ENCODE data around the gene CAMTA2. TPM values are rescaled to one million over a fixed set of nuclear protein-coding genes. Genes with fewer than 3 reads are reported as not detected.

The CAMTA2 gene
- polyA plus RNA-seq, 2 of the 4 experiments (the other 2 are of a cell fraction) = 12.4 to 30.3 TPM

DNA sequence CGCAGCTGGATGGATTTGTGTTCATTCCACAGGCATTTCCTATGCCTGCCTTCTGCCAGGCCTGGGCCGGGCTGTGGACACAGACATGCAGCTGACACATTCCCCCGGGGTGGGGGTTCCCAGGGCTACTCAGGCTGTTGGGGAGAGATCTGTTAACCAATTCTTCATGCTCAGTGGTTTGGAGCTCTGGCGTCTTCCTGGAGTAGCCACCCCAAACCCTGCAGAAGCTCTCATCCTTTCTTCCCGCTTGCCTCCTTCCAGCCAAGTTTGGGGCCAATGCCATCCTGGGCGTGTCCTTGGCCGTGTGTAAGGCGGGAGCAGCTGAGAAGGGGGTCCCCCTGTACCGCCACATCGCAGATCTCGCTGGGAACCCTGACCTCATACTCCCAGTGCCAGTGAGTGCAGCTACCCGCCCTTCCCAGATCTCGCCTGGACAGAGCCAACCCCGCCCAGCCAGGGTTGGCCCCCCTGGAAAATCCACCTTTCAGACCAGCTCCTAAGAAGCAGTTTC, 34.0 kb downstream of the CAMTA2 start:
- POLR2A ChIA-PET = interaction anchor here (4.4 kb wide), 1 partner anchor 12 kb away, joined by 78 read pairs; the partner anchor contains the start of gene SPAG7
- Histone ChIP-seq H3K9me3 (no peaks in the 10 kb centered on the region), H3K27ac (peak overlapping the region in 1 of 2 experiments; percentile 11; a peak in 2 of 6 replicates), H3K4me3 (no peak overlapping the region), H3K4me1 (peaks cover 27% of the 10 kb centered on the region), H3K4me2 (no peak overlapping the region)
- ATAC-seq (no peak), FAIRE-seq (no peak), DNase-seq (ENCODE audit: low read depth in 1 of 2, low spot score in 1 of 2) (no peak)
- CTCF ChIA-PET = interaction anchor here (1.1 to 7.1 kb wide), 5 partner anchors 12 to 44 kb away, joined by 4 to 63 read pairs (median 6); partner anchors contain the start of genes RNF167, SLC25A11 and SPAG7
- 93% methylated on average over 14 of the region's 14 CpGs for WGBS (ENCODE audit: missing lambda C conversion rate)
- TF ChIP-seq BHLHE40 (IDR thresholded peaks at IDR 0.05; ENCODE audit: low read depth, low read length) (no peak), NFE2L2 (conservative IDR thresholded peaks at IDR 0.05; ENCODE audit: low read length) (no peak), CBX2 (IDR thresholded peaks at IDR 0.05; ENCODE audit: borderline replicate concordance, low read depth) (no peak), ZNF302 (CRISPR knock-in tag; IDR thresholded peaks at IDR 0.05) (no peak), CHD4 (IDR thresholded peaks at IDR 0.05; ENCODE audit: borderline replicate concordance) (no peak), JUN (IDR thresholded peaks at IDR 0.05) (no peak), FOSB (CRISPR knock-in tag; IDR thresholded peaks at IDR 0.05) (no peak)
- TF ChIP-seq, protein P1, sequence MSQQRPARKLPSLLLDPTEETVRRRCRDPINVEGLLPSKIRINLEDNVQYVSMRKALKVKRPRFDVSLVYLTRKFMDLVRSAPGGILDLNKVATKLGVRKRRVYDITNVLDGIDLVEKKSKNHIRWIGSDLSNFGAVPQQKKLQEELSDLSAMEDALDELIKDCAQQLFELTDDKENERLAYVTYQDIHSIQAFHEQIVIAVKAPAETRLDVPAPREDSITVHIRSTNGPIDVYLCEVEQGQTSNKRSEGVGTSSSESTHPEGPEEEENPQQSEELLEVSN (IDR thresholded peaks at IDR 0.05; ENCODE audit: borderline replicate concordance, low read depth) = no peak

DNA sequence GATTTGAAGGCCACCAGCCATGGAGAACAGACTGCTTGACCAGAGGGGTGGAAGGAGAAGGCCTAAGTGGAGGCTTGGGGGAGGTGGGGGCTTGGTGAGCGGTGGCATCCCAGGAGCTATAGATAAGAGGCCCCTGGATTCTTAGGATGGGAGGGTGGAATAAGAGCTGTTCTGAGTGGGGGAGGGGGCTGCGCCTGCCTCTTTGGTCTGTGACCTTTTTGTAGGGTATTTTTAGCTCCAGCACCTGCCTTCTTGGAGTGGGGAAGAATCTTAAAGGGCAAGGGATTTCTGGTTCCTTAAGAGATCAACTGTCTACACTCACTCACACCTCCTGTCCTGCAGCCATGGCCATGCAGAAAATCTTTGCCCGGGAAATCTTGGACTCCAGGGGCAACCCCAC, 36.0 kb downstream of the CAMTA2 start:
- WGBS (ENCODE audit: missing lambda C conversion rate) = 71% methylated on average over 3 of the region's 3 CpGs
- peak overlapping the region; percentile 98 for H3K4me3 ChIP-seq
- FAIRE-seq = no peak

DNA sequence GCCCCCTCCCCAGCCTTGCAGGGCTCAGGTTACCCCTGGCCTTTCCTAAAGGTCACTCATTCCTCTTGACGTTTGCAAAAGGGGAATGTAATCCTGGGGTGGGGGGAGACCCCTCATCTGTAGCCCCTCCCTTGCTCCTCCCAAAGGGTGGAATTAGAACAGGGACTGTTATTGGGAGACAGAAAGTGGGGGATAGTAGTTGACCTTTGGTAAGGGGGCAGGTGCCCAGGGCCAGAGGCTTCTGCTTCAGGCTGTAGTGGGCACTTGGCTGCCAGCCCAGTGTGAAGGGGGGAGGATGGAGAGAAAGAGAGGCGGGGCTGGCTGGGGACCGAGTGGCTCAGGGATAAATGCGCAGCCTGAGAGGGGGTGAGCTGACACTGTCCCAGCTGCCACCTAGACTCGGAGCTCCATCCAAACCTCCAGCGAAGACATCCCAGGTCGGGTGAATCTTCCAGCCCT, 36.7 kb downstream of the CAMTA2 start, which contains the start of gene ENO3:
ENO3 (plus strand) TSS at position 374 of the 459 bp plus-strand sequence. CDS start 711 bp downstream, outside the sequence.
- Histone ChIP-seq H3K9me3 (no peaks in the 10 kb centered on the region), H3K27ac (peak within 1 kb of the TSS; percentile 99), H3K4me1 (peaks cover 35% of the 10 kb centered on the region), H3K4me2 (peak within 1 kb of the TSS; percentile 99), H3K4me3 (peak within 1 kb of the TSS; percentile 98)
- TF ChIP-seq POLR2A (IDR thresholded peaks at IDR 0.05; ENCODE audit: low read length) (peak; percentile 69), CEBPB (IDR thresholded peaks at IDR 0.05) (peak in 1 of 2 experiments; percentile 7; a peak in 1 of 4 replicates), EP300 (IDR thresholded peaks at IDR 0.05) (0 out of 5 replicates have a peak, but pooled peaks of 1 of the 2 experiments have one; percentile 11)
- TF ChIP-seq, protein P2, sequence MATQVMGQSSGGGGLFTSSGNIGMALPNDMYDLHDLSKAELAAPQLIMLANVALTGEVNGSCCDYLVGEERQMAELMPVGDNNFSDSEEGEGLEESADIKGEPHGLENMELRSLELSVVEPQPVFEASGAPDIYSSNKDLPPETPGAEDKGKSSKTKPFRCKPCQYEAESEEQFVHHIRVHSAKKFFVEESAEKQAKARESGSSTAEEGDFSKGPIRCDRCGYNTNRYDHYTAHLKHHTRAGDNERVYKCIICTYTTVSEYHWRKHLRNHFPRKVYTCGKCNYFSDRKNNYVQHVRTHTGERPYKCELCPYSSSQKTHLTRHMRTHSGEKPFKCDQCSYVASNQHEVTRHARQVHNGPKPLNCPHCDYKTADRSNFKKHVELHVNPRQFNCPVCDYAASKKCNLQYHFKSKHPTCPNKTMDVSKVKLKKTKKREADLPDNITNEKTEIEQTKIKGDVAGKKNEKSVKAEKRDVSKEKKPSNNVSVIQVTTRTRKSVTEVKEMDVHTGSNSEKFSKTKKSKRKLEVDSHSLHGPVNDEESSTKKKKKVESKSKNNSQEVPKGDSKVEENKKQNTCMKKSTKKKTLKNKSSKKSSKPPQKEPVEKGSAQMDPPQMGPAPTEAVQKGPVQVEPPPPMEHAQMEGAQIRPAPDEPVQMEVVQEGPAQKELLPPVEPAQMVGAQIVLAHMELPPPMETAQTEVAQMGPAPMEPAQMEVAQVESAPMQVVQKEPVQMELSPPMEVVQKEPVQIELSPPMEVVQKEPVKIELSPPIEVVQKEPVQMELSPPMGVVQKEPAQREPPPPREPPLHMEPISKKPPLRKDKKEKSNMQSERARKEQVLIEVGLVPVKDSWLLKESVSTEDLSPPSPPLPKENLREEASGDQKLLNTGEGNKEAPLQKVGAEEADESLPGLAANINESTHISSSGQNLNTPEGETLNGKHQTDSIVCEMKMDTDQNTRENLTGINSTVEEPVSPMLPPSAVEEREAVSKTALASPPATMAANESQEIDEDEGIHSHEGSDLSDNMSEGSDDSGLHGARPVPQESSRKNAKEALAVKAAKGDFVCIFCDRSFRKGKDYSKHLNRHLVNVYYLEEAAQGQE (IDR thresholded peaks at IDR 0.05) = no peak
- TF ChIP-seq, protein P3, sequence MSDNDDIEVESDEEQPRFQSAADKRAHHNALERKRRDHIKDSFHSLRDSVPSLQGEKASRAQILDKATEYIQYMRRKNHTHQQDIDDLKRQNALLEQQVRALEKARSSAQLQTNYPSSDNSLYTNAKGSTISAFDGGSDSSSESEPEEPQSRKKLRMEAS (IDR thresholded peaks at IDR 0.05) = peak; percentile 57
- ChIA-PET POLR2A (interaction anchor here (4.4 to 4.9 kb wide), 2 partner anchors 11 to 15 kb away, joined by 68 to 78 read pairs; partner anchors contain the start of genes RNF167, SLC25A11 and SPAG7), CTCF (interaction anchor here (1.1 to 7.1 kb wide), 6 partner anchors 14 to 42 kb away, joined by 4 to 63 read pairs (median 7); partner anchors contain the start of genes CAMTA2 and SPAG7)
- 11% methylated on average over 7 of the region's 7 CpGs for WGBS (ENCODE audit: missing lambda C conversion rate)
- DNase-seq (ENCODE audit: low read depth in 1 of 2, low spot score in 1 of 2) (peak in 1 of 2 experiments; percentile 40), ATAC-seq (no peak), FAIRE-seq (no peak)

More for the DNA sequence above, 36.0 kb downstream of the CAMTA2 start:
- H3K4me1 ChIP-seq = peaks cover 28% of the 10 kb centered on the region
- DNase-seq (ENCODE audit: low read depth in 1 of 2, low spot score in 1 of 2) (no peak), ATAC-seq (no peak)
- CTCF ChIA-PET = interaction anchor here (1.1 to 7.1 kb wide), 7 partner anchors 14 to 110 kb away, joined by 4 to 63 read pairs (median 7); partner anchors contain the start of genes CAMTA2 and SPAG7
- POLR2A ChIA-PET = interaction anchor here (1.0 to 4.9 kb wide), 3 partner anchors 12 to 19 kb away, joined by 3 to 78 read pairs (median 68); partner anchors contain the start of genes RNF167, SLC25A11 and SPAG7
- TF ChIP-seq KDM5A (IDR thresholded peaks at IDR 0.05) (no peak), JUNB (IDR thresholded peaks at IDR 0.05) (no peak), CBX2 (IDR thresholded peaks at IDR 0.05; ENCODE audit: borderline replicate concordance, low read depth) (no peak), FOSL2 (IDR thresholded peaks at IDR 0.05) (no peak), FOSL2 (CRISPR knock-in tag; IDR thresholded peaks at IDR 0.05) (no peak), ZC3H11A (IDR thresholded peaks at IDR 0.05) (no peak), MAZ (IDR thresholded peaks at IDR 0.05; ENCODE audit: borderline replicate concordance, low read depth, low read length) (no peak), CBX8 (IDR thresholded peaks at IDR 0.05) (no peak)
- TF ChIP-seq, protein P4, sequence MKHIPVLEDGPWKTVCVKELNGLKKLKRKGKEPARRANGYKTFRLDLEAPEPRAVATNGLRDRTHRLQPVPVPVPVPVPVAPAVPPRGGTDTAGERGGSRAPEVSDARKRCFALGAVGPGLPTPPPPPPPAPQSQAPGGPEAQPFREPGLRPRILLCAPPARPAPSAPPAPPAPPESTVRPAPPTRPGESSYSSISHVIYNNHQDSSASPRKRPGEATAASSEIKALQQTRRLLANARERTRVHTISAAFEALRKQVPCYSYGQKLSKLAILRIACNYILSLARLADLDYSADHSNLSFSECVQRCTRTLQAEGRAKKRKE (CRISPR knock-in tag; IDR thresholded peaks at IDR 0.05; ENCODE audit: low read depth) = no peak
- peak overlapping the region; percentile 99 for H3K4me2 ChIP-seq
- peak overlapping the region; percentile 99 for H3K27ac ChIP-seq
- H3K9me3 ChIP-seq = no peaks in the 10 kb centered on the region

Data from A549 (cell line).